HCT116 (cell line): ENCODE data around the gene GOLM1.

ENCODE experiments used
- CTCF ChIP-seq, 3 experiments: fragments of 200-600 bp in 1 of 3; sonication (generic) in 1 of 3; IDR thresholded peaks in 2 of 3; conservative IDR thresholded peaks in 1 of 3; 2 replicates each; pipeline ENCODE4 v1.5.1; 2012 to 2017; ENCODE audit warnings: low read depth in 2 of 3, low read length in 2 of 3, antibody characterized with exemption in 1 of 3, borderline replicate concordance in 1 of 3, control low read depth in 1 of 3, mild to moderate bottlenecking in 1 of 3, mixed read lengths in 1 of 3, mixed run types in 1 of 3, moderate library complexity in 1 of 3; ENCODE audit not compliant: insufficient read depth in 1 of 3
- EZH2 ChIP-seq: fragments of 200-600 bp; sonication (generic); IDR thresholded peaks from 2 replicates; pipeline ENCODE4 v1.6.1; 2017; ENCODE audit warnings: antibody characterized with exemption, mixed run types
- EZH2phosphoT487 ChIP-seq: fragments of 200-600 bp; IDR thresholded peaks from 2 replicates; pipeline ENCODE4 v1.6.1; 2018; ENCODE audit warnings: antibody characterized with exemption, borderline replicate concordance
- REST ChIP-seq: IDR thresholded peaks from 2 replicates; pipeline ENCODE4 v1.6.1; 2012; ENCODE audit warnings: low read depth

GRCh38 chr9:86112057-86112456 is 12.7 kb upstream of the GOLM1 start:
- TF ChIP-seq CTCF (IDR thresholded peaks at IDR 0.05 in 2 of 3, conservative IDR thresholded peaks at IDR 0.05 in 1 of 3; ENCODE audit: borderline replicate concordance in 1 of 3, insufficient read depth in 1 of 3, low read depth in 2 of 3, low read length in 2 of 3) (no peak), REST (no peak), EZH2phosphoT487 (no peak), EZH2 (no peak)
